ENCODE results near the gene LHPP.

DNA sequence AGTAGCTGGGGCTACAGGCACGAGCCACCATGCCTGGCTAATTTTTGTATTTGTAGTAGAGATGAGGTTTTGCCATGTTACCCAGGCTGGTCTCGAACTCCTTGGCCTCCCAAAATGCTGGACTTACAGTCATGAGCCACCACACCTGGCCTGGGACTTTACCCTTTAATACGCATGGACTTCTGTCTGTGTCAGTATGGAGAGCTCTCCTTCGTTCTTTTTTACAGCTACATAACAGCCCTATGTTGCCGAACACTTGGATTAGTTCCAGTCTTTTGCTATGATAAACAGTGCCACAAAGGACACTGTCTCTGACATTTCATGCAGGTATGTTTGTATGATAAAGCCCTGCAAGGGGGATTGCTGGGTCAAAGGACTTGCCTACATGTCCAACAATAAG lies 32.0 kb upstream of the LHPP start:
- TF ChIP-seq, protein P1, sequence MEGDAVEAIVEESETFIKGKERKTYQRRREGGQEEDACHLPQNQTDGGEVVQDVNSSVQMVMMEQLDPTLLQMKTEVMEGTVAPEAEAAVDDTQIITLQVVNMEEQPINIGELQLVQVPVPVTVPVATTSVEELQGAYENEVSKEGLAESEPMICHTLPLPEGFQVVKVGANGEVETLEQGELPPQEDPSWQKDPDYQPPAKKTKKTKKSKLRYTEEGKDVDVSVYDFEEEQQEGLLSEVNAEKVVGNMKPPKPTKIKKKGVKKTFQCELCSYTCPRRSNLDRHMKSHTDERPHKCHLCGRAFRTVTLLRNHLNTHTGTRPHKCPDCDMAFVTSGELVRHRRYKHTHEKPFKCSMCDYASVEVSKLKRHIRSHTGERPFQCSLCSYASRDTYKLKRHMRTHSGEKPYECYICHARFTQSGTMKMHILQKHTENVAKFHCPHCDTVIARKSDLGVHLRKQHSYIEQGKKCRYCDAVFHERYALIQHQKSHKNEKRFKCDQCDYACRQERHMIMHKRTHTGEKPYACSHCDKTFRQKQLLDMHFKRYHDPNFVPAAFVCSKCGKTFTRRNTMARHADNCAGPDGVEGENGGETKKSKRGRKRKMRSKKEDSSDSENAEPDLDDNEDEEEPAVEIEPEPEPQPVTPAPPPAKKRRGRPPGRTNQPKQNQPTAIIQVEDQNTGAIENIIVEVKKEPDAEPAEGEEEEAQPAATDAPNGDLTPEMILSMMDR (IDR thresholded peaks at IDR 0.05 in 8 of 11, conservative IDR thresholded peaks at IDR 0.05 in 3 of 11): no peak
- no peak for TF ChIP-seq POLR2AphosphoS5 (IDR thresholded peaks at IDR 0.05)

All from spleen (tissue), 7 donors.